Heart right ventricle (tissue), 16 donors: ENCODE data around the gene SLC15A2. TPM values are rescaled to one million over a fixed set of nuclear protein-coding genes. Genes with fewer than 3 reads are reported as not detected.
A peak's percentile ranks its signal among the peaks of the same experiment; 100 is the strongest.

Source experiments
- ATAC-seq, 8 donors: fragments of 200-7000 bp; cut with Tn5 transposase; one replicate each; pipeline ENCODE4 v1.9.1; 2020; ENCODE audit warnings: mild to moderate bottlenecking in 8 of 8, moderate library complexity in 8 of 8, moderate number of reproducible peaks in 1 of 8
- DNase-seq, 2 donors: peaks; one replicate each; pipeline ENCODE4 v3.0.0-alpha.2; 2020
- H3K27ac ChIP-seq, 10 donors: fragments of 200-600 bp; sonication (generic) in 2 of 10; one replicate each; pipeline versions ENCODE4 v1.5.0 to v1.8.0; 2020 to 2022; ENCODE audit warnings: mild to moderate bottlenecking in 3 of 10
- H3K27me3 ChIP-seq, 7 donors: fragments of 200-600 bp; one replicate each; pipeline ENCODE4 v1.8.0; 2021 to 2022; ENCODE audit warnings: mild to moderate bottlenecking in 2 of 7
- H3K36me3 ChIP-seq, 9 donors: fragments of 200-600 bp; sonication (generic) in 1 of 9; one replicate each; pipeline versions ENCODE4 v1.5.0 to v1.8.0; 2020 to 2022; ENCODE audit warnings: mild to moderate bottlenecking in 2 of 9
- H3K4me1 ChIP-seq, 9 donors: fragments of 200-600 bp; sonication (generic) in 1 of 9; one replicate each; pipeline versions ENCODE4 v1.5.0 to v1.8.0; 2020 to 2022; ENCODE audit warnings: mild to moderate bottlenecking in 4 of 9
- H3K4me3 ChIP-seq, 10 donors: fragments of 200-600 bp; sonication (generic) in 2 of 10; one replicate each; pipeline versions ENCODE4 v1.5.0 to v1.8.0; 2020 to 2022; ENCODE audit warnings: mild to moderate bottlenecking in 7 of 10, moderate library complexity in 2 of 10
- H3K9me3 ChIP-seq, 11 donors: fragments of 200-600 bp in 10 of 11; sonication (generic) in 2 of 11; one replicate each; pipeline versions ENCODE4 v1.5.0 to v1.8.0; 2013 to 2022; ENCODE audit warnings: mild to moderate bottlenecking in 2 of 11, control low read depth in 1 of 11, moderate library complexity in 1 of 11
- CTCF ChIP-seq, 9 donors: fragments of 200-600 bp; sonication (generic) in 2 of 9; IDR thresholded peaks; one replicate each; pipeline versions ENCODE4 v1.5.0 to v1.8.0; 2021 to 2022; ENCODE audit warnings: antibody characterized with exemption in 9 of 9, mild to moderate bottlenecking in 5 of 9, moderate library complexity in 1 of 9
- WGBS, 2 donors: extraction: QIAGEN DNeasy Blood & Tissue Kit; methylation state at CpG; one replicate each; pipeline ENCODE4 v1.1.7; 2013; ENCODE audit warnings: inconsistent platforms in 1 of 2; 5-methylcytosine and 5-hydroxymethylcytosine counted together
- intact Hi-C, 10 donors: fragments of 100-400 bp; cut with DNase I; formaldehyde crosslinking; loops; one replicate each; pipeline versions ENCODE4 v1.11.1 to v1.14.2; 2022
- polyA plus RNA-seq, 2 donors: library from polyadenylated mRNA; stranded (reverse); fragments of 200-250 nt; gene quantifications; one replicate each; pipeline ENCODE4 v1.2.3, GENCODE V29; 2013
- total RNA-seq, 10 donors: library from RNA; stranded (reverse); fragmentation: NEBNext Ultra II Directional in 3 of 10; extraction: Animal tissue kit (Norgen Biotek cat#: 25700) in 3 of 10; gene quantifications; one replicate each; pipeline versions ENCODE4 v1.2.1 to v1.2.4, GENCODE V29; 2021 to 2023
- donor health status: Arrhythmogenic right ventricular cardiomyopathy.
- donor health status: ischemic (EF 13 %, LVEDD 7.1; RV severe dilation, severe dysfunction).
- donor health status: healthy with polysubstance abuse.
- donor health status: DM: no; HTN: yes; CAD: no.
- donor health status: DM: no; HTN: no; CAD: no.
- donor health status: ischemic (EF 25% LVEDD 6.9; RV normal size, moderate dysfunction).
- donor health status: ischemic (EF 25% LVEDD 5.7; RV mildly dilated, moderate dysfunction).
- donor health status: healthy.
- donor health status: DM: yes; HTN: yes; CAD: no.
- donor health status: Ischemic cardiomyopathy.
- donor health status: ischemic (EF 35%, LVEDD 5.7; RV mildly dilated, moderate dysfunction).
- donor health status: nonischemic (EF 11% LVEDD 7.7; RV severe dilation, severe dysfunction).
- donor health status: DM: yes; HTN: yes; CAD: no.
- donor health status: PGD.
- donor health status: ischemic (EF 29% LVEDD 5.4; RV normal size, mild dysfunction).
- donor health status: nonischemic (EF 23%, LVEDD 6.1; RV moderate dilation, normal function).

SLC15A2 gene
- total and polyA plus RNA-seq, 12 donors: 0.45 to 14.9 (median 3.9) TPM

- Histone ChIP-seq H3K27me3 (no peaks in the 10 kb centered on the region), H3K36me3 (no peaks in the 10 kb centered on the region), H3K4me1 (peaks cover 0 to 3% (median 0%) of the 10 kb centered on the region in 9 donors), H3K27ac (no peak overlapping the region), H3K9me3 (peaks cover 0 to 28% (median 10%) of the 10 kb centered on the region in 11 donors), H3K4me3 (no peak overlapping the region)
- TF ChIP-seq CTCF (IDR thresholded peaks at IDR 0.05): no peak
- WGBS, 2 donors: 0 to 83% methylated on average over 1 of the region's 1 CpG
- ATAC-seq (no peak), DNase-seq (no peak)
- intact Hi-C loops: no loop called here
Observed at GRCh38 chr3:121951291-121951919, 57.2 kb downstream of the SLC15A2 start.

GRCh38 chr3:121956363-121956762, 62.2 kb downstream of the SLC15A2 start:
- WGBS, 2 donors: 61 to 70% methylated on average over 3 of the region's 3 CpGs
- Histone ChIP-seq H3K4me3 (no peak overlapping the region), H3K4me1 (peaks cover 0 to 21% (median 0%) of the 10 kb centered on the region in 9 donors), H3K9me3 (peaks cover 0 to 26% (median 10%) of the 10 kb centered on the region in 11 donors), H3K27ac (peak overlapping the region in 1 of 10 donors; percentile 72), H3K36me3 (no peaks in the 10 kb centered on the region), H3K27me3 (no peaks in the 10 kb centered on the region)
- TF ChIP-seq CTCF (IDR thresholded peaks at IDR 0.05): no peak
- DNase-seq: no peak
- no peak for ATAC-seq
- intact Hi-C loops: no loop called here

GRCh38 chr3:121957674-121958415, 63.6 kb downstream of the SLC15A2 start:
- WGBS, 2 donors: 81 to 95% methylated on average over 2 of the region's 2 CpGs

More at GRCh38 chr3:121957674-121958415, 63.6 kb downstream of the SLC15A2 start:
- H3K4me1 ChIP-seq: peaks cover 0 to 21% (median 0%) of the 10 kb centered on the region in 9 donors
- H3K27ac ChIP-seq: peak overlapping the region in 3 of 10 donors; percentile 46 to 72 (median 51)
- intact Hi-C loops: no loop called here
- H3K9me3 ChIP-seq: peaks cover 0 to 18% (median 0%) of the 10 kb centered on the region in 11 donors
- ATAC-seq (peak in 6 of 8 donors; percentile 58 to 82 (median 66)), DNase-seq (peak in 1 of 2 donors; percentile 15)
- TF ChIP-seq CTCF (IDR thresholded peaks at IDR 0.05): no peak
- H3K27me3 ChIP-seq: no peaks in the 10 kb centered on the region
- no peak overlapping the region for H3K4me3 ChIP-seq
- no peaks in the 10 kb centered on the region for H3K36me3 ChIP-seq
